Measurements from ENCODE around the gene STAP2. TPM values are rescaled to one million over a fixed set of nuclear protein-coding genes. Genes with fewer than 3 reads are reported as not detected.

STAP2 gene
- total RNA-seq, 1 donor from 2014 or later = 6.8 TPM

GRCh38 chr19:4363571-4364304 lies 25.1 kb upstream of the STAP2 start:
- H3K27ac Mint-ChIP-seq = peak overlapping the region; percentile 72
- no peaks in the 10 kb centered on the region for H3K9me3 Mint-ChIP-seq
- H3K9me3 ChIP-seq (ENCODE audit: low read depth) = no peaks in the 10 kb centered on the region
- DNase-seq (ENCODE audit: low spot score) = no peak
- TF ChIP-seq EZH2 (IDR thresholded peaks at IDR 0.05) (no peak), CTCF (IDR thresholded peaks at IDR 0.05) (no peak), EZH2phosphoT487 (IDR thresholded peaks at IDR 0.05) (no peak)
- H3K4me1 ChIP-seq = peaks cover 8% of the 10 kb centered on the region
- no peak overlapping the region for H3K4me3 ChIP-seq
- no peak overlapping the region for H3K9ac ChIP-seq
- no peak overlapping the region for H3K27ac ChIP-seq
- H3K36me3 Mint-ChIP-seq = peaks cover 4% of the 10 kb centered on the region
- H3K4me2 ChIP-seq = no peak overlapping the region
- H3F3A ChIP-seq (ENCODE audit: low read depth) = peaks cover 45% of the 10 kb centered on the region
- H2AFZ ChIP-seq (replicated peaks) = no peak overlapping the region
- H3K27me3 ChIP-seq = no peaks in the 10 kb centered on the region
- H4K20me1 ChIP-seq (ENCODE audit: low read depth) = peaks cover 35% of the 10 kb centered on the region
- H3K4me1 Mint-ChIP-seq = peaks cover 16% of the 10 kb centered on the region
- no peaks in the 10 kb centered on the region for H3K36me3 ChIP-seq
- no peak overlapping the region for H3K4me3 Mint-ChIP-seq
- peaks cover 15% of the 10 kb centered on the region for H3K79me2 ChIP-seq (ENCODE audit: low read depth)
- H3K27me3 Mint-ChIP-seq (ENCODE audit: insufficient read depth, low read depth) = peaks cover 10% of the 10 kb centered on the region

- Histone ChIP-seq H3K36me3 (no peaks in the 10 kb centered on the region), H3K9ac (no peak overlapping the region), H3K27ac (peak overlapping the region; percentile 74), H3K27me3 (no peaks in the 10 kb centered on the region), H3K79me2 (ENCODE audit: low read depth) (peaks cover 10% of the 10 kb centered on the region), H3K9me3 (ENCODE audit: low read depth) (no peaks in the 10 kb centered on the region), H3K4me3 (no peak overlapping the region), H3K4me2 (no peak overlapping the region), H3K4me1 (peaks cover 7% of the 10 kb centered on the region), H3F3A (ENCODE audit: low read depth) (peaks cover 48% of the 10 kb centered on the region), H2AFZ (replicated peaks) (no peak overlapping the region), H4K20me1 (ENCODE audit: low read depth) (peaks cover 27% of the 10 kb centered on the region)
- peak; percentile 42 for DNase-seq (ENCODE audit: low spot score)
- Mint-ChIP-seq H3K27ac (no peak overlapping the region), H3K27me3 (ENCODE audit: insufficient read depth, low read depth) (peaks cover 10% of the 10 kb centered on the region), H3K36me3 (peaks cover 4% of the 10 kb centered on the region), H3K4me1 (peaks cover 12% of the 10 kb centered on the region), H3K4me3 (no peak overlapping the region), H3K9me3 (no peaks in the 10 kb centered on the region)
- TF ChIP-seq CTCF (IDR thresholded peaks at IDR 0.05) = peak; percentile 32
- no peak for TF ChIP-seq EZH2phosphoT487 (IDR thresholded peaks at IDR 0.05)
These were observed 24.4 kb upstream of the STAP2 start for GRCh38 chr19:4362831-4363545.

GRCh38 chr19:4362101-4362828 lies 23.6 kb upstream of the STAP2 start:
- Histone ChIP-seq H3K4me2 (no peak overlapping the region), H4K20me1 (ENCODE audit: low read depth) (peaks cover 20% of the 10 kb centered on the region), H3K9ac (no peak overlapping the region), H2AFZ (replicated peaks) (no peak overlapping the region), H3K27ac (peak overlapping the region; percentile 74), H3K36me3 (no peaks in the 10 kb centered on the region), H3K4me1 (peaks cover 7% of the 10 kb centered on the region), H3F3A (ENCODE audit: low read depth) (peaks cover 48% of the 10 kb centered on the region), H3K27me3 (no peaks in the 10 kb centered on the region), H3K79me2 (ENCODE audit: low read depth) (peaks cover 2% of the 10 kb centered on the region), H3K4me3 (no peak overlapping the region), H3K9me3 (ENCODE audit: low read depth) (no peaks in the 10 kb centered on the region)
- Mint-ChIP-seq H3K27me3 (ENCODE audit: insufficient read depth, low read depth) (peaks cover 9% of the 10 kb centered on the region), H3K27ac (peak overlapping the region; percentile 65), H3K4me1 (peaks cover 6% of the 10 kb centered on the region), H3K9me3 (no peaks in the 10 kb centered on the region), H3K36me3 (peaks cover 4% of the 10 kb centered on the region), H3K4me3 (peak overlapping the region; percentile 52)
- DNase-seq (ENCODE audit: low spot score) = no peak
- TF ChIP-seq EZH2phosphoT487 (IDR thresholded peaks at IDR 0.05) (no peak), EZH2 (IDR thresholded peaks at IDR 0.05) (no peak), CTCF (IDR thresholded peaks at IDR 0.05) (no peak)

All from neural progenitor cell (in vitro differentiated cells).